Measurements from ENCODE around the gene NGRN. TPM values are rescaled to one million over a fixed set of nuclear protein-coding genes. Genes with fewer than 3 reads are reported as not detected.

NGRN gene
- total RNA-seq, 1 experiment from 2014 or later: 137 TPM

Other genes starting within 250 kb of the NGRN start
- gene IDH2, start 163.2 kb upstream of the NGRN start, total RNA-seq (2021; ENCODE audit: unreplicated experiment): 197 TPM
- 600 TPM for gene SEMA4B, start 64.3 kb upstream of the NGRN start, total RNA-seq (2021; ENCODE audit: unreplicated experiment)
- gene CIB1, start 31.7 kb upstream of the NGRN start, total RNA-seq (2021; ENCODE audit: unreplicated experiment): 193 TPM
- gene GDPGP1, start 31.5 kb upstream of the NGRN start, total RNA-seq (2021; ENCODE audit: unreplicated experiment): 22.8 TPM
- 0.39 TPM for gene TTLL13, start 16.1 kb upstream of the NGRN start, total RNA-seq (2021; ENCODE audit: unreplicated experiment)
- 5.2 TPM for gene ZNF774, start 86.6 kb downstream of the NGRN start, total RNA-seq (2021; ENCODE audit: unreplicated experiment)
- 228 TPM for gene IQGAP1, start 122.6 kb downstream of the NGRN start, total RNA-seq (2021; ENCODE audit: unreplicated experiment)

All from Panc1 (cell line).